GM19438 (cell line): ENCODE measurements around the gene CNGB1.
"Not testable (repeated sequence)": the region's sequence is repeated elsewhere in the genome, so short reads cannot be mapped to it uniquely, and the experiment has no call there.

Experiments
- ATAC-seq: cut with Tn5 transposase; IDR thresholded peaks from one replicate; pipeline ENCODE4 v1.9.1; 2021; ENCODE audit warnings: low read depth; ENCODE audit not compliant: unreplicated experiment

Gene CNGB1

GRCh38 chr16:57956270-57956808 lies 14.6 kb downstream of the CNGB1 start:
- ATAC-seq, result no peak

- ATAC-seq, result no peak
Observed at GRCh38 chr16:57955572-57956188, 15.2 kb downstream of the CNGB1 start.

GRCh38 chr16:57953857-57954256 lies 17.1 kb downstream of the CNGB1 start:
- ATAC-seq, result no peak

- ATAC-seq, result no peak
Observed at GRCh38 chr16:57952909-57953308, 18.0 kb downstream of the CNGB1 start.

- ATAC-seq, result no peak
Observed at GRCh38 chr16:57951204-57951960, 19.5 kb downstream of the CNGB1 start.

- ATAC-seq, result no peak
Observed at GRCh38 chr16:57950382-57950781, 20.5 kb downstream of the CNGB1 start.

GRCh38 chr16:57949595-57950238 lies 21.2 kb downstream of the CNGB1 start:
- no peak for ATAC-seq

GRCh38 chr16:57949013-57949412 lies 21.9 kb downstream of the CNGB1 start:
- no peak for ATAC-seq

GRCh38 chr16:57948027-57948426 lies 22.9 kb downstream of the CNGB1 start:
- no peak for ATAC-seq

GRCh38 chr16:57947261-57947660 lies 23.7 kb downstream of the CNGB1 start:
- no peak for ATAC-seq

GRCh38 chr16:57946181-57946801 lies 24.6 kb downstream of the CNGB1 start:
- ATAC-seq, result no peak

- ATAC-seq, result no peak
Observed at GRCh38 chr16:57945740-57946138, 25.2 kb downstream of the CNGB1 start.

- no peak for ATAC-seq
Observed at GRCh38 chr16:57944970-57945739, 25.8 kb downstream of the CNGB1 start.

- not testable (repeated sequence) for ATAC-seq
Observed at GRCh38 chr16:57943381-57943780, 27.5 kb downstream of the CNGB1 start.

- not testable (repeated sequence) for ATAC-seq
Observed at GRCh38 chr16:57941901-57942300, 29.0 kb downstream of the CNGB1 start.

GRCh38 chr16:57941016-57941664 lies 29.8 kb downstream of the CNGB1 start:
- ATAC-seq, result no peak

GRCh38 chr16:57940382-57940966 lies 30.5 kb downstream of the CNGB1 start:
- no peak for ATAC-seq

- ATAC-seq, result no peak
Observed at GRCh38 chr16:57939872-57940224, 31.1 kb downstream of the CNGB1 start.
